NCI-H1105 treated with DMSO at 0.1 percent for 48 hours (cell line): ENCODE measurements around the gene SLC22A23.
A peak's percentile ranks its signal among the peaks of the same experiment; 100 is the strongest.
"Not testable (repeated sequence)": the region's sequence is repeated elsewhere in the genome, so short reads cannot be mapped to it uniquely, and the experiment has no call there.

Source experiments
- DNase-seq: peaks from one replicate; lab custom pipeline; 2025; lab: John Stamatoyannopoulos, UW

The SLC22A23 gene

DNA sequence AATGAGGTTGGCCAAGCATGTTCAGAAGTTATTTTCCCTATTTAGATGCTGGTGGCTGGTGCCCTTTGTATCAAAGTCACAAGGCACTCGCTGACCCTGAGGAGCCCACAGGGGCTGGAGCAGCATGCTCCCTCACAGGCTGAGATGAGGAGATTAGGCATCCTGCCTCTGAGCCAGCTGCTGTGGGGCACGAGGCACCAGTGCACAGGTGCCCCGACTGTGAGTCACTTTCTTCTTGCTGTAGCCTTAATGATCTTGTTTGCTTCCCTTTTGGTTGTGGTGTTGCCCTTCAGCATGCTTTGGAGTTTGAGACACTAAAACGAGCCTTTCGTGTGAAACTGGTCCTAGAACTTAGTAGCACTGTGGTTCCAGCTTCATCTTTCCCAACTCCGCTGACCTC, 193.8 kb downstream of the SLC22A23 start:
- DNase-seq: no peak

GRCh38 chr6:3261921-3262320, 194.9 kb downstream of the SLC22A23 start:
- DNase-seq: no peak

DNA sequence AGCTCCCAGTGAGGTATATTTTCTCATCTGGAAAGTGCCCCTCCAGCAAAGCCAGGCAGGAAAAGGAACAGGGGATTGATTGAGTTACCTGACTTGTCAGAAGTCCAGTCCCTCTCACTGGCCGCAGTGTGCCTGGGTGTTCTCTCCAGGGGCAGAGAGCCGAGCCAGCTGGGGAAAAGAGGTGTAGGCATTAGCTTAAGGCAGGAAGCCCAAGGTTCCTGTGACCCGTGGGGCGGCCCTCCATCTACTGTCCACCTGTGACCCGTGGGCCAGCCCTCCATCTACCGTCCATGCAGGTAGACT, 195.4 kb downstream of the SLC22A23 start:
- no peak for DNase-seq

- no peak for DNase-seq
These were observed 195.9 kb downstream of the SLC22A23 start for GRCh38 chr6:3260772-3261517.

GRCh38 chr6:3260296-3260695, 196.6 kb downstream of the SLC22A23 start:
- no peak for DNase-seq

DNA sequence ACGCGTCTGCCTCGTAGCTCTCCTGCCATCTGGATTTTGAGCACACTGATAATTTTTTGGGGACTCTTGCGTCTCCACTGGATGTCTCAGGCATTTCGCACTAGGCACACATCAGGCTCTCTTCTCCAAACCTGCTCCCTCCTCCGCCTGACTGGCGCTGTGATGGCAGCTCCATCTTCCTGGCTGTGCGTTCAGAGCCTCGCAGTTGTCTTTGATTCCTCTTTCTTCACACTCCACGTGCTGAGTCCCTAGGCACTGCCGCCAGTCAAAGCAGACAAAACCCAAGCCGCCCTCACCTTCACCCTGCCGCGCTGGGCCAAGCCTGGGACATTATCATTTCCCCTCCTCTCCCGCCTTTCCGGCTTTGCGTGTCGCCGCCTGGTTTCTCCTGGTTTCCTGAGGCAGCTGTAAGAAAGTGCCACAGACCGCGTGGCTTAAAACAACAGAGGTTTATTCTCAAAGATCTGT, 197.3 kb downstream of the SLC22A23 start:
- DNase-seq: peak; percentile 29

- DNase-seq: peak; percentile 81
These were observed 197.9 kb downstream of the SLC22A23 start, which contains the start of gene PSMG4 for GRCh38 chr6:3258720-3259490. Gene PSMG4 (plus strand): TSS chr6:3258947. CDS start chr6:3259023, 76 bp downstream.

DNA sequence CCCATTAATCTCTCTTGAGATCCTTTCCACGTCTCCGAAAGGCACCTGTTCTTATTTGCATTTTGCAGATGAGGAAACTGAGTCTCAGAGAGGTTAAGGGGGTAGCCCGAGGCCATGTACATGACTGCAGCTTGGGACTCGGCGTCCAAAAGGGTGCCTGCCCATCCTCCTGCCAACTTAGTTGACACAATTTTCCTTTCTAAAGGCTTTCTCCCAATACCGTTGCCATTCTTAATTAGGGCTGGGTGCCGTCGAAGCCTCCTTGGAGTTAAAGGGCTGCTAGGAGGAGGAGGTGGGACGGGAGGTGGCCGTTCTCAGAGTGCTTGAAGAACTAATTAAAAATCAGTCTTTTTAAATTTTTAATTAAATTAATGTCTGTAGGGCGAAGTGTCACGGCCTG, 198.6 kb downstream of the SLC22A23 start:
- DNase-seq: no peak

GRCh38 chr6:3253597-3253961, 203.3 kb downstream of the SLC22A23 start:
- no peak for DNase-seq

- no peak for DNase-seq
These were observed 203.8 kb downstream of the SLC22A23 start for GRCh38 chr6:3252861-3253596.

GRCh38 chr6:3252369-3252768, 204.5 kb downstream of the SLC22A23 start:
- DNase-seq: no peak

- peak; percentile 84 for DNase-seq
These were observed 205.2 kb downstream of the SLC22A23 start for GRCh38 chr6:3251462-3252314.

DNA sequence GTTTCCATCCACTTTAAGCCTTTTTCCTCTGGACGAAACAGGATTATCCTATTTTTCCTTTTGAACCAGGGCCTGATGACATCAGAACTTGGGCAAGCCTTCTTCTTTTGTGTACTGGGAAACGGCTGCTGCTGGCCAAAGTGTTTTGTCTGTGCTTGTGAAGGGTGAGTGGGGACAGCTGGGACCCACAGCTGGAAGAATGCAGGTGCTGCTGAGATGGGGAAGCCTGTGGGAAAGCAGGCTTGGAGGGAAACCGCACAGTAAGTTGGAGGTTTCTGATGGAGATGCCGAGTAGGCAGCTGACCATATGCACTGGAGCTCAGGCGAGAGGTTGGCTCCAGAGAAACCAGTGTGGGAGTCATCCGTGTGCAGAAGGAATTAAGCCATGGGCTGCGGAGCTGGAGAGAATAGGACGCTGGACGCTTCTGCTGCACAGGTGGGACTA, 206.6 kb downstream of the SLC22A23 start:
- DNase-seq: no peak

GRCh38 chr6:3249821-3250220, 207.0 kb downstream of the SLC22A23 start:
- no peak for DNase-seq

GRCh38 chr6:3247255-3248146, 209.3 kb downstream of the SLC22A23 start:
- DNase-seq: no peak

DNA sequence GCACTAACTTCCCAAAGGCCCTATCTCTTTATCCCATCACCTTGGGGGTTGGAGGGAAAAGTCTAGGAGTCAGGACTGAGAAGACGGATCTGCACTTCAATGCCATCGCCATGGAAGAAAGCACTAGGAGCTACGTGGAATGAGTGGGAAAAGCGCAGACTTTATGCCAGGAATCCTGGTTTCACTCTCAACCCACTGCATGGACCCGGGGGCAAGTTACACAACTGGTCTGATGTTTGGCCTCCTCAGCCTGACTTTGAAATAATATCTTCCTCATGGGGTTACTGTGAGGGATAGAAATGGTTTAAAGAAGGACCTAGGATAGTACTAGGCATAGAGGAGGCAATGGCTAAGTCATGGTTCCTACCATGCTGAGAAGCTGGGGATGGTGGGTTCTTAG, 211.6 kb downstream of the SLC22A23 start:
- no peak for DNase-seq

- DNase-seq: not testable (repeated sequence)
These were observed 212.1 kb downstream of the SLC22A23 start for GRCh38 chr6:3244832-3245161.

- no peak for DNase-seq
These were observed 212.6 kb downstream of the SLC22A23 start for GRCh38 chr6:3244003-3244831.

DNA sequence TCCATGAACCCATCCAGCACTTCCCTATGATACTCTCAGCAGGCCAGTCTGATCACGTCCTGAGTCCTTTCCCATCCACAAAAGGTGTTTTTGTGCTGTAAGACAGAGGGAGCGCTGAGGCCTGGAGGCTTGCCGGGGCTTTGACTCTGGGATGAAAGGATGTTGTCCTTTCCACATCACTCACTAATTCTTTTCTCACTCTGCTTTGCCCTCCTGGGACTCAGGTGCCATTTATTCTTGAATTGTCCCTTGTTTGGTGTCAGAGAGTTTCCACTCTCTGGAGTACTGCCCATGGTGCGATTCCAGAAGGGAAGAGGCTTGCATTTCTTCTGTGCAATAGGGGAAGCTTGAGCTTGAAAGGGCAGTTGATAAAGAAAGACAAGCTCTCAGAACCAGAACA, 214.1 kb downstream of the SLC22A23 start:
- DNase-seq: no peak

GRCh38 chr6:3241745-3242144, 215.1 kb downstream of the SLC22A23 start:
- not testable (repeated sequence) for DNase-seq
